ENCODE data around the gene ABCB11. TPM values are rescaled to one million over a fixed set of nuclear protein-coding genes. Genes with fewer than 3 reads are reported as not detected.

The ABCB11 gene
- total RNA-seq, 4 donors from 2014 or later = 0.18 to 0.54 TPM; not detected in 2

DNA sequence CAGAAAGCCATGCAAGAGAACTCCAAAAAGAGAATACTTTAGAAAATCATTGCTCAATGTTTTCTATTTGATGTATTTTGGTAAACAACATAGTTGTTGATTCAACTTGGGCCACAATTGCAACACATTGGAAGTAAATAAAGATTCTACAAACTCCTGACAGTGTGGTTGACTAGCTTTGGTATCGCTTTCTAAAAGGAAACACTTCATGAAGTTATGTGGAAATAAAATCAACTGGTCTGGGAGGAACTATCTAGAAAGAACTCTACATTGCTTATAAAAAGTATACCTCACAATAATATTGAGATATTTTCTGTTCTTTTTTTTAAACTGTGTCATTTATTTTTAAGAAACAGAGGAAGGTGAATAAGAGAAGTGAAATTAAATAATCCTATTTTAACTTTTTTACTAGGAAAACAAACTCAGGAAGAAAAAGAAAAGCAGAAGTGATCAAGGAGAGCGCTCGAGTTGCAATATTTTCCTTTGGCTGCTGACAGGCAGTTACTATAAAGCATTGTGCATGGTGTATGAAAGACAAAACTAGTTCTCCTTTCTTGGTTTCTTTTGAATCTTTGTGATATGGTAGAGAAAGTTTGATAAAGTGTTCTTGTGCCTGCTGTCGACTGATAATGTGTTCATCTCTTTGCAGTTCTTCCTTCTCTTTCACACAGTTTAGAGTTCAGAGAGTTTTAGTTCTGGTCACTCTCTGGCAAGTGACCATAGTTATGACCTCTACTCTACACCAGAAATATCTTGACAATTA lies 41.2 kb upstream of the ABCB11 start:
- no peak for DNase-seq
- H3K36me3 ChIP-seq = no peaks in the 10 kb centered on the region
- TF ChIP-seq POLR2A (IDR thresholded peaks at IDR 0.05) (no peak), CTCF (IDR thresholded peaks at IDR 0.05) (no peak)
- no peak overlapping the region for H3K4me3 ChIP-seq
- H3K4me1 ChIP-seq = no peaks in the 10 kb centered on the region
- no peaks in the 10 kb centered on the region for H3K27me3 ChIP-seq
- no peak overlapping the region for H3K27ac ChIP-seq
- no peaks in the 10 kb centered on the region for H3K9me3 ChIP-seq

DNA sequence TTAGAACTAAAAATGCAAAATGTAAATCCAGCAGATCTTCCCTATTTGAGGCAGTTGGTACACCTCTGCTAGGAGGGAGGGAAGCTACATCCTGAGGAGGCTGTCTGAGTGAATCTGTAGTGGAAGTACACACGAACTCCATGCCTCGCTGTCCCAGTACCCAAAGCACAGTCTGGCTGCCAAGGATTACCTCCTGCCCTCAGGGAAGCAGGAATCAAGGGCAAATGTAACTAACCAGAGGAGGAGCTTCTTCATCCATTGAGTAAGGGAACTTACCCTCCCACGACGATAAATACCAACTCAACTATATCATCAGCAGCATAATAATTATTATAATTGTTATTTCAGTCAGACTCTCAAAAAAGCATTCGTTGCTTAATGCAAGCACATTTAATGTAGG lies 40.3 kb upstream of the ABCB11 start:
- TF ChIP-seq CTCF (IDR thresholded peaks at IDR 0.05) (no peak), POLR2A (IDR thresholded peaks at IDR 0.05) (no peak)
- no peak for DNase-seq
- Histone ChIP-seq H3K4me3 (no peak overlapping the region), H3K36me3 (no peaks in the 10 kb centered on the region), H3K9me3 (no peaks in the 10 kb centered on the region), H3K27ac (no peak overlapping the region), H3K27me3 (no peaks in the 10 kb centered on the region), H3K4me1 (no peaks in the 10 kb centered on the region)

GRCh38 chr2:169069833-169070232 lies 38.7 kb upstream of the ABCB11 start:
- Histone ChIP-seq H3K36me3 (no peaks in the 10 kb centered on the region), H3K4me1 (no peaks in the 10 kb centered on the region), H3K9me3 (no peaks in the 10 kb centered on the region), H3K4me3 (no peak overlapping the region), H3K27ac (no peak overlapping the region), H3K27me3 (no peaks in the 10 kb centered on the region)
- DNase-seq = no peak
- TF ChIP-seq POLR2A (IDR thresholded peaks at IDR 0.05) (no peak), CTCF (IDR thresholded peaks at IDR 0.05) (no peak)

- Histone ChIP-seq H3K4me1 (no peaks in the 10 kb centered on the region), H3K27ac (no peak within 1 kb of the TSS), H3K9me3 (no peaks in the 10 kb centered on the region), H3K27me3 (no peaks in the 10 kb centered on the region), H3K4me3 (no peak within 1 kb of the TSS), H3K36me3 (no peaks in the 10 kb centered on the region)
- DNase-seq = peak in 1 of 3 donors; percentile 54
- TF ChIP-seq POLR2A (IDR thresholded peaks at IDR 0.05) (no peak), CTCF (IDR thresholded peaks at IDR 0.05) (no peak)
These were observed 38.2 kb upstream of the ABCB11 start, which contains the start of gene DHRS9 for GRCh38 chr2:169069341-169069740. Gene DHRS9, plus strand, starts transcription at chr2:169069563. Its CDS starts 12,019 bp downstream, at chr2:169081582.

- TF ChIP-seq POLR2A (IDR thresholded peaks at IDR 0.05) (no peak), CTCF (IDR thresholded peaks at IDR 0.05) (no peak)
- H3K4me3 ChIP-seq = no peak overlapping the region
- H3K36me3 ChIP-seq = no peaks in the 10 kb centered on the region
- no peak for DNase-seq
- no peaks in the 10 kb centered on the region for H3K27me3 ChIP-seq
- H3K27ac ChIP-seq = no peak overlapping the region
- no peaks in the 10 kb centered on the region for H3K4me1 ChIP-seq
- H3K9me3 ChIP-seq = no peaks in the 10 kb centered on the region
These were observed 35.8 kb upstream of the ABCB11 start for GRCh38 chr2:169066897-169067296.
